ENCODE measurements around the gene C19orf12.

- TF ChIP-seq MAX (IDR thresholded peaks at IDR 0.05; ENCODE audit: low read depth, low read length): no peak
- TF ChIP-seq CTCF (IDR thresholded peaks at IDR 0.05; ENCODE audit: low read depth, low read length): no peak
Measured at GRCh38 chr19:29660835-29661234, 54.2 kb downstream of the C19orf12 start.

Data from NB4 (cell line).